K562 (cell line): ENCODE results near the gene RBMX2. TPM values are rescaled to one million over a fixed set of nuclear protein-coding genes. Genes with fewer than 3 reads are reported as not detected.

Experiments used
- CBX3 ChIP-seq, 2 experiments: IDR thresholded peaks; 1 replicate in 1 of 2; 2 replicates in 1 of 2; pipeline ENCODE4 v1.6.1; 2012; ENCODE audit warnings: inconsistent platforms in 2 of 2, low read length in 2 of 2, borderline replicate concordance in 1 of 2, control low read depth in 1 of 2
- EGR1 ChIP-seq: fragments of 450-650 bp; conservative IDR thresholded peaks from 2 replicates; pipeline ENCODE4 v1.6.1; 2017; ENCODE audit warnings: mild to moderate bottlenecking
- EP300 ChIP-seq: IDR thresholded peaks from 2 replicates; pipeline ENCODE4 v1.6.1; 2012; ENCODE audit warnings: low read length, improper control_type of control experiment
- NCOA4 ChIP-seq: fragments of 450-650 bp; IDR thresholded peaks from 2 replicates; pipeline ENCODE4 v1.6.1; 2018; ENCODE audit warnings: mild to moderate bottlenecking; ENCODE audit not compliant: partially characterized antibody
- NCOR1 ChIP-seq: fragments of 450-650 bp; IDR thresholded peaks from 2 replicates; pipeline ENCODE4 v1.6.1; 2016; ENCODE audit warnings: mild to moderate bottlenecking, moderate library complexity
- RCOR1 ChIP-seq, 2 experiments: IDR thresholded peaks; 2 replicates each; pipeline ENCODE4 v1.6.1; 2012; ENCODE audit warnings: low read depth in 2 of 2, low read length in 2 of 2, borderline replicate concordance in 1 of 2, improper control_type of control experiment in 1 of 2
- TEAD4 ChIP-seq, 2 experiments: sonication (generic) in 1 of 2; formaldehyde crosslinking in 1 of 2; IDR thresholded peaks; 2 replicates each; pipeline versions ENCODE4 v1.6.1 to v1.8.0; 2012 to 2022; ENCODE audit warnings: borderline replicate concordance in 1 of 2, inconsistent platforms in 1 of 2, low read length in 1 of 2, mild to moderate bottlenecking in 1 of 2, missing genetic modification reagents in 1 of 2
- ZBTB9 ChIP-seq: fragments of 450-650 bp; formaldehyde crosslinking; IDR thresholded peaks from 2 replicates; pipeline ENCODE4 v1.4.0; 2020; ENCODE audit warnings: mild to moderate bottlenecking, moderate library complexity
- ZNF384 ChIP-seq: IDR thresholded peaks from 2 replicates; pipeline ENCODE4 v1.6.1; 2012; ENCODE audit warnings: low read depth, low read length, improper control_type of control experiment
- polyA plus RNA-seq, 8 experiments: library from polyadenylated mRNA; depleted of rRNA in 4 of 8; stranded (reverse) in 5 of 8; unstranded in 3 of 8; fragments of >200 nt; fragmentation: Nextera tagmentation in 2 of 8; fragmentation: Illumina TruSeq in 1 of 8; extraction: Ambion mirVana in 2 of 8; extraction: Trizol in 1 of 8; gene quantifications; 2 replicates each; pipeline versions ENCODE4 v1.2.1 to v1.2.3, GENCODE V29; 2011 to 2014; ENCODE audit warnings: inconsistent platforms in 1 of 8, missing spikeins in 1 of 8
- total RNA-seq, 7 experiments: library from RNA; depleted of rRNA in 6 of 7; stranded (reverse); fragments of >200 nt in 6 of 7; fragmentation: Illumina TruSeq in 2 of 7; extraction: Trizol in 2 of 7; gene quantifications; 2 replicates each; pipeline versions ENCODE4 v1.2.1 to v1.2.3, GENCODE V29; 2011 to 2021; ENCODE audit warnings: low replicate concordance in 1 of 7
- TF ChIP-seq, protein P1 (sequence below): fragments of 450-650 bp; IDR thresholded peaks from 2 replicates; pipeline ENCODE4 v1.6.1; 2017; ENCODE audit warnings: antibody characterized with exemption, mild to moderate bottlenecking
- TF ChIP-seq, protein P2 (sequence below): fragments of 450-650 bp; IDR thresholded peaks from 2 replicates; pipeline ENCODE4 v1.6.1; 2016; ENCODE audit warnings: mild to moderate bottlenecking, moderate library complexity

Gene RBMX2
- total and polyA plus RNA-seq, 9 of the 15 experiments (the other 6 are each of a cell fraction or from before 2014, with no cell fraction given), result 27.2 to 62.5 (median 54.1) TPM

GRCh38 chrX:130418066-130418465, 16.3 kb downstream of the RBMX2 start (continued):
- TF ChIP-seq, protein P1, sequence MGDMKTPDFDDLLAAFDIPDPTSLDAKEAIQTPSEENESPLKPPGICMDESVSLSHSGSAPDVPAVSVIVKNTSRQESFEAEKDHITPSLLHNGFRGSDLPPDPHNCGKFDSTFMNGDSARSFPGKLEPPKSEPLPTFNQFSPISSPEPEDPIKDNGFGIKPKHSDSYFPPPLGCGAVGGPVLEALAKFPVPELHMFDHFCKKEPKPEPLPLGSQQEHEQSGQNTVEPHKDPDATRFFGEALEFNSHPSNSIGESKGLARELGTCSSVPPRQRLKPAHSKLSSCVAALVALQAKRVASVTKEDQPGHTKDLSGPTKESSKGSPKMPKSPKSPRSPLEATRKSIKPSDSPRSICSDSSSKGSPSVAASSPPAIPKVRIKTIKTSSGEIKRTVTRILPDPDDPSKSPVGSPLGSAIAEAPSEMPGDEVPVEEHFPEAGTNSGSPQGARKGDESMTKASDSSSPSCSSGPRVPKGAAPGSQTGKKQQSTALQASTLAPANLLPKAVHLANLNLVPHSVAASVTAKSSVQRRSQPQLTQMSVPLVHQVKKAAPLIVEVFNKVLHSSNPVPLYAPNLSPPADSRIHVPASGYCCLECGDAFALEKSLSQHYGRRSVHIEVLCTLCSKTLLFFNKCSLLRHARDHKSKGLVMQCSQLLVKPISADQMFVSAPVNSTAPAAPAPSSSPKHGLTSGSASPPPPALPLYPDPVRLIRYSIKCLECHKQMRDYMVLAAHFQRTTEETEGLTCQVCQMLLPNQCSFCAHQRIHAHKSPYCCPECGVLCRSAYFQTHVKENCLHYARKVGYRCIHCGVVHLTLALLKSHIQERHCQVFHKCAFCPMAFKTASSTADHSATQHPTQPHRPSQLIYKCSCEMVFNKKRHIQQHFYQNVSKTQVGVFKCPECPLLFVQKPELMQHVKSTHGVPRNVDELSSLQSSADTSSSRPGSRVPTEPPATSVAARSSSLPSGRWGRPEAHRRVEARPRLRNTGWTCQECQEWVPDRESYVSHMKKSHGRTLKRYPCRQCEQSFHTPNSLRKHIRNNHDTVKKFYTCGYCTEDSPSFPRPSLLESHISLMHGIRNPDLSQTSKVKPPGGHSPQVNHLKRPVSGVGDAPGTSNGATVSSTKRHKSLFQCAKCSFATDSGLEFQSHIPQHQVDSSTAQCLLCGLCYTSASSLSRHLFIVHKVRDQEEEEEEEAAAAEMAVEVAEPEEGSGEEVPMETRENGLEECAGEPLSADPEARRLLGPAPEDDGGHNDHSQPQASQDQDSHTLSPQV, result peak; percentile 70
- TF ChIP-seq NCOA4 (no peak), ZNF384 (no peak), NCOR1 (peak; percentile 68), EP300 (peak; percentile 36; the same call in 1 of the 2 replicates), EGR1 (peak; percentile 63), CBX3 (IDR thresholded peaks at IDR 0.05; ENCODE audit: borderline replicate concordance in 1 of 2, low read length in 2 of 2) (no peak), ZBTB9 (CRISPR knock-in tag) (no peak), TEAD4 (IDR thresholded peaks at IDR 0.05; ENCODE audit: low read length) (peak; percentile 64), TEAD4 (CRISPR knock-in tag; IDR thresholded peaks at IDR 0.05; ENCODE audit: borderline replicate concordance) (no peak), RCOR1 (IDR thresholded peaks at IDR 0.05; ENCODE audit: borderline replicate concordance in 1 of 2, low read depth in 2 of 2, low read length in 2 of 2) (0 out of 4 replicates have a peak, but pooled peaks of 1 of the 2 experiments have one; percentile 48)
- TF ChIP-seq, protein P2, sequence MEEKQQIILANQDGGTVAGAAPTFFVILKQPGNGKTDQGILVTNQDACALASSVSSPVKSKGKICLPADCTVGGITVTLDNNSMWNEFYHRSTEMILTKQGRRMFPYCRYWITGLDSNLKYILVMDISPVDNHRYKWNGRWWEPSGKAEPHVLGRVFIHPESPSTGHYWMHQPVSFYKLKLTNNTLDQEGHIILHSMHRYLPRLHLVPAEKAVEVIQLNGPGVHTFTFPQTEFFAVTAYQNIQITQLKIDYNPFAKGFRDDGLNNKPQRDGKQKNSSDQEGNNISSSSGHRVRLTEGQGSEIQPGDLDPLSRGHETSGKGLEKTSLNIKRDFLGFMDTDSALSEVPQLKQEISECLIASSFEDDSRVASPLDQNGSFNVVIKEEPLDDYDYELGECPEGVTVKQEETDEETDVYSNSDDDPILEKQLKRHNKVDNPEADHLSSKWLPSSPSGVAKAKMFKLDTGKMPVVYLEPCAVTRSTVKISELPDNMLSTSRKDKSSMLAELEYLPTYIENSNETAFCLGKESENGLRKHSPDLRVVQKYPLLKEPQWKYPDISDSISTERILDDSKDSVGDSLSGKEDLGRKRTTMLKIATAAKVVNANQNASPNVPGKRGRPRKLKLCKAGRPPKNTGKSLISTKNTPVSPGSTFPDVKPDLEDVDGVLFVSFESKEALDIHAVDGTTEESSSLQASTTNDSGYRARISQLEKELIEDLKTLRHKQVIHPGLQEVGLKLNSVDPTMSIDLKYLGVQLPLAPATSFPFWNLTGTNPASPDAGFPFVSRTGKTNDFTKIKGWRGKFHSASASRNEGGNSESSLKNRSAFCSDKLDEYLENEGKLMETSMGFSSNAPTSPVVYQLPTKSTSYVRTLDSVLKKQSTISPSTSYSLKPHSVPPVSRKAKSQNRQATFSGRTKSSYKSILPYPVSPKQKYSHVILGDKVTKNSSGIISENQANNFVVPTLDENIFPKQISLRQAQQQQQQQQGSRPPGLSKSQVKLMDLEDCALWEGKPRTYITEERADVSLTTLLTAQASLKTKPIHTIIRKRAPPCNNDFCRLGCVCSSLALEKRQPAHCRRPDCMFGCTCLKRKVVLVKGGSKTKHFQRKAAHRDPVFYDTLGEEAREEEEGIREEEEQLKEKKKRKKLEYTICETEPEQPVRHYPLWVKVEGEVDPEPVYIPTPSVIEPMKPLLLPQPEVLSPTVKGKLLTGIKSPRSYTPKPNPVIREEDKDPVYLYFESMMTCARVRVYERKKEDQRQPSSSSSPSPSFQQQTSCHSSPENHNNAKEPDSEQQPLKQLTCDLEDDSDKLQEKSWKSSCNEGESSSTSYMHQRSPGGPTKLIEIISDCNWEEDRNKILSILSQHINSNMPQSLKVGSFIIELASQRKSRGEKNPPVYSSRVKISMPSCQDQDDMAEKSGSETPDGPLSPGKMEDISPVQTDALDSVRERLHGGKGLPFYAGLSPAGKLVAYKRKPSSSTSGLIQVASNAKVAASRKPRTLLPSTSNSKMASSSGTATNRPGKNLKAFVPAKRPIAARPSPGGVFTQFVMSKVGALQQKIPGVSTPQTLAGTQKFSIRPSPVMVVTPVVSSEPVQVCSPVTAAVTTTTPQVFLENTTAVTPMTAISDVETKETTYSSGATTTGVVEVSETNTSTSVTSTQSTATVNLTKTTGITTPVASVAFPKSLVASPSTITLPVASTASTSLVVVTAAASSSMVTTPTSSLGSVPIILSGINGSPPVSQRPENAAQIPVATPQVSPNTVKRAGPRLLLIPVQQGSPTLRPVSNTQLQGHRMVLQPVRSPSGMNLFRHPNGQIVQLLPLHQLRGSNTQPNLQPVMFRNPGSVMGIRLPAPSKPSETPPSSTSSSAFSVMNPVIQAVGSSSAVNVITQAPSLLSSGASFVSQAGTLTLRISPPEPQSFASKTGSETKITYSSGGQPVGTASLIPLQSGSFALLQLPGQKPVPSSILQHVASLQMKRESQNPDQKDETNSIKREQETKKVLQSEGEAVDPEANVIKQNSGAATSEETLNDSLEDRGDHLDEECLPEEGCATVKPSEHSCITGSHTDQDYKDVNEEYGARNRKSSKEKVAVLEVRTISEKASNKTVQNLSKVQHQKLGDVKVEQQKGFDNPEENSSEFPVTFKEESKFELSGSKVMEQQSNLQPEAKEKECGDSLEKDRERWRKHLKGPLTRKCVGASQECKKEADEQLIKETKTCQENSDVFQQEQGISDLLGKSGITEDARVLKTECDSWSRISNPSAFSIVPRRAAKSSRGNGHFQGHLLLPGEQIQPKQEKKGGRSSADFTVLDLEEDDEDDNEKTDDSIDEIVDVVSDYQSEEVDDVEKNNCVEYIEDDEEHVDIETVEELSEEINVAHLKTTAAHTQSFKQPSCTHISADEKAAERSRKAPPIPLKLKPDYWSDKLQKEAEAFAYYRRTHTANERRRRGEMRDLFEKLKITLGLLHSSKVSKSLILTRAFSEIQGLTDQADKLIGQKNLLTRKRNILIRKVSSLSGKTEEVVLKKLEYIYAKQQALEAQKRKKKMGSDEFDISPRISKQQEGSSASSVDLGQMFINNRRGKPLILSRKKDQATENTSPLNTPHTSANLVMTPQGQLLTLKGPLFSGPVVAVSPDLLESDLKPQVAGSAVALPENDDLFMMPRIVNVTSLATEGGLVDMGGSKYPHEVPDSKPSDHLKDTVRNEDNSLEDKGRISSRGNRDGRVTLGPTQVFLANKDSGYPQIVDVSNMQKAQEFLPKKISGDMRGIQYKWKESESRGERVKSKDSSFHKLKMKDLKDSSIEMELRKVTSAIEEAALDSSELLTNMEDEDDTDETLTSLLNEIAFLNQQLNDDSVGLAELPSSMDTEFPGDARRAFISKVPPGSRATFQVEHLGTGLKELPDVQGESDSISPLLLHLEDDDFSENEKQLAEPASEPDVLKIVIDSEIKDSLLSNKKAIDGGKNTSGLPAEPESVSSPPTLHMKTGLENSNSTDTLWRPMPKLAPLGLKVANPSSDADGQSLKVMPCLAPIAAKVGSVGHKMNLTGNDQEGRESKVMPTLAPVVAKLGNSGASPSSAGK, result peak; percentile 30; the same call in 1 of the 2 replicates
